ENCODE measurements around the gene LARGE2. TPM values are rescaled to one million over a fixed set of nuclear protein-coding genes. Genes with fewer than 3 reads are reported as not detected.

The LARGE2 gene
- total and polyA plus RNA-seq, 2 of the 13 experiments (the other 11 are each of a cell fraction or from before 2014, with no cell fraction given) = 8.5 to 21.6 TPM

DNA sequence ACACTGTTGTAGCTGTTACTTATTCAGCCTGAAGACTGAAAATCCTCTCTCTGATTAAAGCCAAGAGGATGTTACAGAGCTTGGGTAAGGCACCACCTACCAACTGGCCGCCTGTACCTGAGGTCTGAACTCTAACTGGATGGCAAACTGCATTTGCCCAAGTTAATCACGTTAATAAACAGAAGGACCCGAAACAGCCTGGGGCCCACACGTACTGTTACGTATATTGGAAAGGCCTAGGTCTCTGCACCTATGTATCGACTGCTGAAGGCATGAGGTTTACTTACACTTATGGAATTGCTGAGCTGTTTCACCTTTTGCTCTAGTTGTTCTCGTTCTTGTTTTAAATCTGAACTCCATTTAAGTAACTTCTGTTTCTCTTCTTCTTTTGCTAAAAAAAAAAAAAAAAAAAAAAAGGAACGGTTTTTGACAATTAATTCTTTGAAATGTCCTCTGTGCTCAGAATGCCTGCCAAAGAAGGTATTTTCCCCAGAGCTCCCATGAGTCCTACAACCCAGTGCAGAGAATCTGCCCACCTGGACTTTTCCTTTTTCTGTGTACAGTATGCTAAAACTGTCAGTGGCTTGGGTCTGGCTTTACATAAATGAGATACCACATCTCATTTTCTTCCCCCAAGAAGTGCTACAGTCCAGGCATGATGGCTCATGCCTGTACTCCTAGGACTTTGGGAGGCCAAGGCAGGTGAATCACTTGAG lies 13.1 kb downstream of the LARGE2 start:
- intact Hi-C loops (cut with micrococcal nuclease; ENCODE audit: unreplicated experiment) = no loop called here
- in situ Hi-C loops (cut with HindIII; ENCODE audit: extremely low pct_ligation_motif_present, low pct_unique_long_range_greater_than_20kb) = no loop called here

More for the DNA sequence above, 13.1 kb downstream of the LARGE2 start:
- FAIRE-seq = no peak
- H3K9me3 ChIP-seq (ENCODE audit: low read length) = no peaks in the 10 kb centered on the region
- no peaks in the 10 kb centered on the region for H4K20me1 ChIP-seq (ENCODE audit: insufficient read depth, low read length)
- H3K4me2 ChIP-seq (ENCODE audit: low read depth, low read length) = no peak overlapping the region
- ATAC-seq = no peak
- CTCF ChIA-PET (ENCODE audit: low intra/inter-chr PET ratio, low total read pairs) = no interaction called here
- H3K4me3 ChIP-seq (replicated peaks in 1 of 3; ENCODE audit: insufficient read depth in 1 of 3, low read depth in 2 of 3, low read length in 3 of 3) = no peak overlapping the region
- no peak overlapping the region for H3K27ac ChIP-seq (ENCODE audit: extremely low read length, insufficient read depth, low read length)
- H3K36me3 ChIP-seq (replicated peaks in 1 of 2; ENCODE audit: control insufficient read depth in 1 of 2, insufficient read depth in 2 of 2, low read length in 2 of 2) = peaks cover 9 to 34% of the 10 kb centered on the region in 2 experiments; a peak in 4 of 5 replicates
- H3K27me3 ChIP-seq (ENCODE audit: control insufficient read depth in 1 of 2, insufficient read depth in 2 of 2, low read length in 2 of 2) = no peaks in the 10 kb centered on the region
- no TSS peak for BruUV-seq (replicated peaks)
- TF ChIP-seq RNF219 (CRISPR knock-in tag; IDR thresholded peaks at IDR 0.05) = no peak
- no peak for TF ChIP-seq POGZ (CRISPR knock-in tag; IDR thresholded peaks at IDR 0.05)
- no peak for TF ChIP-seq ZNF790 (CRISPR knock-in tag; IDR thresholded peaks at IDR 0.05; ENCODE audit: borderline replicate concordance)
- no peak for TF ChIP-seq ZNF792 (CRISPR knock-in tag; IDR thresholded peaks at IDR 0.05)
- no peak for TF ChIP-seq PTBP1 (IDR thresholded peaks at IDR 0.05; ENCODE audit: low read depth, low read length, poor library complexity, severe bottlenecking)
- TF ChIP-seq HMGXB4 (CRISPR knock-in tag; IDR thresholded peaks at IDR 0.05; ENCODE audit: borderline replicate concordance in 1 of 2, low read depth in 1 of 2) = no peak
- TF ChIP-seq SYNCRIP (IDR thresholded peaks at IDR 0.05; ENCODE audit: insufficient read depth, low read depth, low read length) = no peak
- TF ChIP-seq HMG20B (CRISPR knock-in tag; conservative IDR thresholded peaks at IDR 0.05) = no peak
- TF ChIP-seq HIVEP1 (CRISPR knock-in tag; IDR thresholded peaks at IDR 0.05) = no peak
- TF ChIP-seq MAF1 (CRISPR knock-in tag; IDR thresholded peaks at IDR 0.05; ENCODE audit: borderline replicate concordance) = no peak
- TF ChIP-seq ZNF207 (IDR thresholded peaks at IDR 0.05; ENCODE audit: borderline replicate concordance) = no peak
- TF ChIP-seq ZNF674 (CRISPR knock-in tag; IDR thresholded peaks at IDR 0.05; ENCODE audit: low read depth) = no peak
- 90% methylated on average over 8 of the region's 8 CpGs for WGBS (ENCODE audit: low lambda C conversion rate)
- no peak overlapping the region for H3K9ac ChIP-seq (ENCODE audit: insufficient read depth, low read depth, low read length)
- no peaks in the 10 kb centered on the region for H3K79me2 ChIP-seq (ENCODE audit: insufficient read depth, low read length)
- POLR2A ChIA-PET = no interaction called here
- DNase-seq (ENCODE audit: low spot score) = no peak
- H2AFZ ChIP-seq (ENCODE audit: low read length) = no peak overlapping the region
- H3K4me1 ChIP-seq (ENCODE audit: insufficient read depth, low read length) = peaks cover 12% of the 10 kb centered on the region; the same call in 1 of the 2 replicates

Data from HepG2 (cell line).